ENCODE measurements around the gene SYT9. TPM values are rescaled to one million over a fixed set of nuclear protein-coding genes. Genes with fewer than 3 reads are reported as not detected.

SYT9 gene
- total and polyA plus RNA-seq, 10 of the 15 experiments (the other 5 are each of a cell fraction or from before 2014, with no cell fraction given) = 0.03 TPM; not detected in 9

DNA sequence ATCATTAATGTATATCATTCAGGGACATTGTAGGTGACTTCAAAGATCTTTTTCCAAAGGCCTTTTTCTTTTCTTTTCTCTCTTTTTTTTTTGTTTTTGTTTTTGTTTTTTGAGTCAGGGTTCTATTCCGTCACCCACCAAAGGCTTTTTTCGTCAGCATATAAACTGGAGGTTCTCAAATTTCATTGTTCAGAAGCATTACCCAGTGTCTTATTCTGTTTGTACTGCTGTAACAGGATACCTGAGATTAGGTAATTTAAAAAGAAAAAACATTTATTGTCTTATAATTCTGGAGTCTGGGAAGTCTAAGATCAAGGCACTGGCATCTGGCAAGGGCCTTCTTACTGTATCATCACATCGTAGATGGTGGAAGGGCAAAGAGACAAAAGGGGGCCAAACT lies 6.4 kb upstream of the SYT9 start (continued):
- TF ChIP-seq, protein P1, sequence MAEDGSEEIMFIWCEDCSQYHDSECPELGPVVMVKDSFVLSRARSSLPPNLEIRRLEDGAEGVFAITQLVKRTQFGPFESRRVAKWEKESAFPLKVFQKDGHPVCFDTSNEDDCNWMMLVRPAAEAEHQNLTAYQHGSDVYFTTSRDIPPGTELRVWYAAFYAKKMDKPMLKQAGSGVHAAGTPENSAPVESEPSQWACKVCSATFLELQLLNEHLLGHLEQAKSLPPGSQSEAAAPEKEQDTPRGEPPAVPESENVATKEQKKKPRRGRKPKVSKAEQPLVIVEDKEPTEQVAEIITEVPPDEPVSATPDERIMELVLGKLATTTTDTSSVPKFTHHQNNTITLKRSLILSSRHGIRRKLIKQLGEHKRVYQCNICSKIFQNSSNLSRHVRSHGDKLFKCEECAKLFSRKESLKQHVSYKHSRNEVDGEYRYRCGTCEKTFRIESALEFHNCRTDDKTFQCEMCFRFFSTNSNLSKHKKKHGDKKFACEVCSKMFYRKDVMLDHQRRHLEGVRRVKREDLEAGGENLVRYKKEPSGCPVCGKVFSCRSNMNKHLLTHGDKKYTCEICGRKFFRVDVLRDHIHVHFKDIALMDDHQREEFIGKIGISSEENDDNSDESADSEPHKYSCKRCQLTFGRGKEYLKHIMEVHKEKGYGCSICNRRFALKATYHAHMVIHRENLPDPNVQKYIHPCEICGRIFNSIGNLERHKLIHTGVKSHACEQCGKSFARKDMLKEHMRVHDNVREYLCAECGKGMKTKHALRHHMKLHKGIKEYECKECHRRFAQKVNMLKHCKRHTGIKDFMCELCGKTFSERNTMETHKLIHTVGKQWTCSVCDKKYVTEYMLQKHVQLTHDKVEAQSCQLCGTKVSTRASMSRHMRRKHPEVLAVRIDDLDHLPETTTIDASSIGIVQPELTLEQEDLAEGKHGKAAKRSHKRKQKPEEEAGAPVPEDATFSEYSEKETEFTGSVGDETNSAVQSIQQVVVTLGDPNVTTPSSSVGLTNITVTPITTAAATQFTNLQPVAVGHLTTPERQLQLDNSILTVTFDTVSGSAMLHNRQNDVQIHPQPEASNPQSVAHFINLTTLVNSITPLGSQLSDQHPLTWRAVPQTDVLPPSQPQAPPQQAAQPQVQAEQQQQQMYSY (CRISPR knock-in tag; IDR thresholded peaks at IDR 0.05) = no peak
- TF ChIP-seq RCOR1 (conservative IDR thresholded peaks at IDR 0.05; ENCODE audit: low read depth, low read length) (no peak), ESRRA (IDR thresholded peaks at IDR 0.05; ENCODE audit: low read length) (no peak), SIX5 (IDR thresholded peaks at IDR 0.05; ENCODE audit: low read depth, low read length, severe bottlenecking) (no peak), BCL11A (IDR thresholded peaks at IDR 0.05; ENCODE audit: low read depth, low read length) (no peak), ETV6 (conservative IDR thresholded peaks at IDR 0.05 in 1 of 2, IDR thresholded peaks at IDR 0.05 in 1 of 2; ENCODE audit: borderline replicate concordance in 1 of 2, low read depth in 1 of 2) (no peak), POLR2A (IDR thresholded peaks at IDR 0.05; ENCODE audit: low read depth, low read length) (no peak)

DNA sequence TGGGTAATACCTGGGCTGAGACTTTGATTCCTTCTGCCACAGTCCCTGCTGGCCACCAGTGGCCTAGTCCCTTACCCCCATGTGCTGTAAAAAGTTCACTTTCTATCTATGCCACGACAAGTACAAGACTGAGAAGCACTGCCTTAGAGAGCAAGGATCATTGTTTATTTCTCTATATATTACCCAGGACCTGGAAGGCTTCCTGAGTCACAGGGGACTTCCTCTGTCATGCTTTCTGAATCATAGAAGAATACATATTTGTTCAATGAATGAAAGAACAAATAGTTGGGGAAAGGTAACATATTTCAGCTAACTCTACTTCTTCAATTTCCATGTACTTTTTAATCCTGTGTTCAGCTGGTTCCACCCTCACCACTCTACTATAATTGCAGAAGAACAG lies 5.5 kb upstream of the SYT9 start:
- BruUV-seq (replicated peaks) = no TSS peak
- TF ChIP-seq, protein P2, sequence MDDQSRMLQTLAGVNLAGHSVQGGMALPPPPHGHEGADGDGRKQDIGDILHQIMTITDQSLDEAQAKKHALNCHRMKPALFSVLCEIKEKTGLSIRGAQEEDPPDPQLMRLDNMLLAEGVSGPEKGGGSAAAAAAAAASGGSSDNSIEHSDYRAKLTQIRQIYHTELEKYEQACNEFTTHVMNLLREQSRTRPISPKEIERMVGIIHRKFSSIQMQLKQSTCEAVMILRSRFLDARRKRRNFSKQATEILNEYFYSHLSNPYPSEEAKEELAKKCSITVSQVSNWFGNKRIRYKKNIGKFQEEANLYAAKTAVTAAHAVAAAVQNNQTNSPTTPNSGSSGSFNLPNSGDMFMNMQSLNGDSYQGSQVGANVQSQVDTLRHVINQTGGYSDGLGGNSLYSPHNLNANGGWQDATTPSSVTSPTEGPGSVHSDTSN (IDR thresholded peaks at IDR 0.05; ENCODE audit: insufficient replicate concordance, low read depth, low read length) = no peak
- TF ChIP-seq ZSCAN29 (IDR thresholded peaks at IDR 0.05) (no peak), ESRRA (IDR thresholded peaks at IDR 0.05; ENCODE audit: low read length) (no peak), CEBPB (IDR thresholded peaks at IDR 0.05; ENCODE audit: borderline replicate concordance in 1 of 2, low read depth in 2 of 2, low read length in 2 of 2) (no peak), NBN (IDR thresholded peaks at IDR 0.05) (no peak), HCFC1 (IDR thresholded peaks at IDR 0.05; ENCODE audit: low read length) (no peak), TCF7 (IDR thresholded peaks at IDR 0.05; ENCODE audit: borderline replicate concordance) (no peak), SPI1 (IDR thresholded peaks at IDR 0.05; ENCODE audit: borderline replicate concordance, insufficient read depth, low read depth, low read length) (no peak), ZNF207 (IDR thresholded peaks at IDR 0.05; ENCODE audit: borderline replicate concordance) (no peak)
- TF ChIP-seq, protein P3, sequence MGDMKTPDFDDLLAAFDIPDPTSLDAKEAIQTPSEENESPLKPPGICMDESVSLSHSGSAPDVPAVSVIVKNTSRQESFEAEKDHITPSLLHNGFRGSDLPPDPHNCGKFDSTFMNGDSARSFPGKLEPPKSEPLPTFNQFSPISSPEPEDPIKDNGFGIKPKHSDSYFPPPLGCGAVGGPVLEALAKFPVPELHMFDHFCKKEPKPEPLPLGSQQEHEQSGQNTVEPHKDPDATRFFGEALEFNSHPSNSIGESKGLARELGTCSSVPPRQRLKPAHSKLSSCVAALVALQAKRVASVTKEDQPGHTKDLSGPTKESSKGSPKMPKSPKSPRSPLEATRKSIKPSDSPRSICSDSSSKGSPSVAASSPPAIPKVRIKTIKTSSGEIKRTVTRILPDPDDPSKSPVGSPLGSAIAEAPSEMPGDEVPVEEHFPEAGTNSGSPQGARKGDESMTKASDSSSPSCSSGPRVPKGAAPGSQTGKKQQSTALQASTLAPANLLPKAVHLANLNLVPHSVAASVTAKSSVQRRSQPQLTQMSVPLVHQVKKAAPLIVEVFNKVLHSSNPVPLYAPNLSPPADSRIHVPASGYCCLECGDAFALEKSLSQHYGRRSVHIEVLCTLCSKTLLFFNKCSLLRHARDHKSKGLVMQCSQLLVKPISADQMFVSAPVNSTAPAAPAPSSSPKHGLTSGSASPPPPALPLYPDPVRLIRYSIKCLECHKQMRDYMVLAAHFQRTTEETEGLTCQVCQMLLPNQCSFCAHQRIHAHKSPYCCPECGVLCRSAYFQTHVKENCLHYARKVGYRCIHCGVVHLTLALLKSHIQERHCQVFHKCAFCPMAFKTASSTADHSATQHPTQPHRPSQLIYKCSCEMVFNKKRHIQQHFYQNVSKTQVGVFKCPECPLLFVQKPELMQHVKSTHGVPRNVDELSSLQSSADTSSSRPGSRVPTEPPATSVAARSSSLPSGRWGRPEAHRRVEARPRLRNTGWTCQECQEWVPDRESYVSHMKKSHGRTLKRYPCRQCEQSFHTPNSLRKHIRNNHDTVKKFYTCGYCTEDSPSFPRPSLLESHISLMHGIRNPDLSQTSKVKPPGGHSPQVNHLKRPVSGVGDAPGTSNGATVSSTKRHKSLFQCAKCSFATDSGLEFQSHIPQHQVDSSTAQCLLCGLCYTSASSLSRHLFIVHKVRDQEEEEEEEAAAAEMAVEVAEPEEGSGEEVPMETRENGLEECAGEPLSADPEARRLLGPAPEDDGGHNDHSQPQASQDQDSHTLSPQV (IDR thresholded peaks at IDR 0.05) = no peak

More for the DNA sequence above, 5.5 kb upstream of the SYT9 start:
- 0% methylated on average over 1 of the region's 1 CpG for WGBS (ENCODE audit: insufficient coverage, insufficient replicate concordance, low lambda C conversion rate, missing lambda C conversion rate)
- ChIA-PET CTCF (no interaction called here), RAD21 (ENCODE audit: unreplicated experiment) (no interaction called here), SMC1A (ENCODE audit: uncharacterized antibody, unreplicated experiment) (no interaction called here), POLR2A (no interaction called here)
- Histone ChIP-seq H3K9me3 (replicated peaks; ENCODE audit: control insufficient read depth, insufficient read depth, low read length) (no peaks in the 10 kb centered on the region), H3K4me3 (no peak overlapping the region), H3K4me1 (ENCODE audit: control insufficient read depth, insufficient read depth, low read length) (no peaks in the 10 kb centered on the region), H3K9ac (ENCODE audit: control insufficient read depth, insufficient read depth, low read length) (no peak overlapping the region), H2AFZ (ENCODE audit: control insufficient read depth, low read depth, low read length) (no peak overlapping the region), H3K79me2 (ENCODE audit: control insufficient read depth, insufficient read depth, low read length) (no peaks in the 10 kb centered on the region), H3K4me2 (ENCODE audit: control insufficient read depth, insufficient read depth) (no peak overlapping the region), H3K27ac (ENCODE audit: control insufficient read depth, insufficient read depth) (no peak overlapping the region), H3K27me3 (replicated peaks in 1 of 2; ENCODE audit: control insufficient read depth in 2 of 2, insufficient read depth in 2 of 2, low read length in 1 of 2) (peaks cover 0 to 2% of the 10 kb centered on the region in 2 experiments; a peak in 1 of 4 replicates), H3K36me3 (ENCODE audit: control insufficient read depth in 2 of 2, insufficient read depth in 2 of 2, low read length in 1 of 2) (no peaks in the 10 kb centered on the region), H4K20me1 (ENCODE audit: control insufficient read depth, insufficient read depth) (no peaks in the 10 kb centered on the region)
- in situ Hi-C loops (cut with MboI) (no loop called here), intact Hi-C loops (cut with micrococcal nuclease; ENCODE audit: unreplicated experiment) (no loop called here)
- DNase-seq (ENCODE audit: low read depth, low spot score) (no peak), FAIRE-seq (no peak), ATAC-seq (no peak)

All from GM12878 (cell line).